Neural cell (in vitro differentiated cells): ENCODE measurements around the gene SLC31A1. TPM values are rescaled to one million over a fixed set of nuclear protein-coding genes. Genes with fewer than 3 reads are reported as not detected.
"Not testable (repeated sequence)": the region's sequence is repeated elsewhere in the genome, so short reads cannot be mapped to it uniquely, and the experiment has no call there.

Source experiments
- H2AFZ ChIP-seq: fragments of 200-600, 300-800 bp; sonication (generic), shearing (Covaris generic); 2 replicates; pipeline ENCODE4 v1.6.0; 2014; ENCODE audit warnings: low read depth, mild to moderate bottlenecking, antibody characterized with exemption, low read length, moderate library complexity
- H3F3A ChIP-seq: fragments of 200-600 bp; shearing (Covaris generic); 2 replicates; pipeline ENCODE4 v1.6.1; 2016; ENCODE audit warnings: mild to moderate bottlenecking, moderate library complexity, mixed read lengths, antibody characterized with exemption, low read length; ENCODE audit not compliant: insufficient read depth, poor library complexity, severe bottlenecking
- H3K27ac ChIP-seq: fragments of 200-600, 300-800 bp; sonication (generic), shearing (Covaris generic); 2 replicates; pipeline ENCODE4 v1.5.1; 2014; ENCODE audit warnings: mild to moderate bottlenecking, low read length, moderate library complexity
- H3K27me3 ChIP-seq: fragments of 300-800, 200-600 bp; sonication (generic), shearing (Covaris generic); 2 replicates; pipeline ENCODE4 v1.6.0; 2014; ENCODE audit warnings: mild to moderate bottlenecking, low read depth, low read length, moderate library complexity; ENCODE audit not compliant: insufficient read depth
- H3K36me3 ChIP-seq: fragments of 300-800, 200-600 bp; sonication (generic), shearing (Covaris generic); 2 replicates; pipeline ENCODE4 v1.5.1; 2014; ENCODE audit warnings: mild to moderate bottlenecking, antibody characterized with exemption, low read length, moderate library complexity; ENCODE audit not compliant: insufficient read depth
- H3K4me2 ChIP-seq: fragments of 300-800, 200-600 bp; sonication (generic), shearing (Covaris generic); 2 replicates; pipeline ENCODE4 v1.6.0; 2014; ENCODE audit warnings: mild to moderate bottlenecking, low read length
- H3K4me3 ChIP-seq: fragments of 300-800, 200-600 bp; sonication (generic), shearing (Covaris generic); 2 replicates; pipeline ENCODE4 v1.5.1; 2014; ENCODE audit warnings: mild to moderate bottlenecking, low read length, moderate library complexity
- H3K79me2 ChIP-seq: fragments of 200-600 bp; shearing (Covaris generic); replicated peaks from 2 replicates; pipeline ENCODE4 v1.6.0; 2014; ENCODE audit warnings: mild to moderate bottlenecking, low read length, moderate library complexity; ENCODE audit not compliant: insufficient read depth
- H3K9ac ChIP-seq: fragments of 300-800, 200-600 bp; sonication (generic), shearing (Covaris generic); 2 replicates; pipeline ENCODE4 v1.6.1; 2016; ENCODE audit warnings: mild to moderate bottlenecking, low read length, mixed read lengths
- H3K9me2 ChIP-seq: fragments of 200-600 bp; shearing (Covaris generic); 2 replicates; pipeline ENCODE4 v1.6.1; 2016; ENCODE audit warnings: mild to moderate bottlenecking, low read length, mixed read lengths; ENCODE audit not compliant: insufficient read depth
- H3K9me3 ChIP-seq: fragments of 200-600, 300-800 bp; sonication (generic), shearing (Covaris generic); 2 replicates; pipeline ENCODE4 v1.6.1; 2016; ENCODE audit warnings: mild to moderate bottlenecking, mixed run types, low read length, moderate library complexity, mixed read lengths
- H4K20me1 ChIP-seq: fragments of 200-600 bp; shearing (Covaris generic); 2 replicates; pipeline ENCODE4 v1.6.1; 2016; ENCODE audit warnings: mild to moderate bottlenecking, mixed run types; ENCODE audit not compliant: insufficient read depth
- CTCF ChIP-seq: fragments of 450-650 bp; IDR thresholded peaks from 2 replicates; pipeline ENCODE4 v1.5.1; 2014; ENCODE audit warnings: antibody characterized with exemption, mild to moderate bottlenecking, moderate library complexity; ENCODE audit not compliant: poor library complexity, severe bottlenecking
- EP300 ChIP-seq: fragments of 450-650 bp; conservative IDR thresholded peaks from 2 replicates; pipeline ENCODE4 v1.6.1; 2014; ENCODE audit warnings: antibody characterized with exemption, mild to moderate bottlenecking, moderate library complexity; ENCODE audit not compliant: poor library complexity, severe bottlenecking
- EZH2 ChIP-seq: fragments of 200-600, 300-800 bp; shearing (Covaris generic), sonication (generic); IDR thresholded peaks from 2 replicates; pipeline ENCODE4 v1.6.1; 2014; ENCODE audit warnings: antibody characterized with exemption, low read length, borderline replicate concordance, mild to moderate bottlenecking; ENCODE audit not compliant: insufficient read depth, poor library complexity, severe bottlenecking
- MXI1 ChIP-seq: fragments of 450-650 bp; conservative IDR thresholded peaks from 2 replicates; pipeline ENCODE4 v1.6.1; 2014; ENCODE audit warnings: antibody characterized with exemption, mild to moderate bottlenecking; ENCODE audit not compliant: poor library complexity, severe bottlenecking
- POLR2AphosphoS5 ChIP-seq: IDR thresholded peaks from 2 replicates; pipeline ENCODE4 v1.6.1; 2012
- RAD21 ChIP-seq: fragments of 450-650 bp; conservative IDR thresholded peaks from 2 replicates; pipeline ENCODE4 v1.6.1; 2014; ENCODE audit warnings: antibody characterized with exemption, mild to moderate bottlenecking, moderate library complexity
- REST ChIP-seq: IDR thresholded peaks from 2 replicates; pipeline ENCODE4 v1.6.1; 2012; ENCODE audit warnings: borderline replicate concordance
- SMC3 ChIP-seq: fragments of 450-650 bp; conservative IDR thresholded peaks from 2 replicates; pipeline ENCODE4 v1.6.1; 2014; ENCODE audit warnings: antibody characterized with exemption, mild to moderate bottlenecking, moderate library complexity; ENCODE audit not compliant: poor library complexity
- TAF1 ChIP-seq: IDR thresholded peaks from 2 replicates; pipeline ENCODE4 v1.6.1; 2012; ENCODE audit warnings: low read depth
- polyA plus RNA-seq: library from polyadenylated mRNA; depleted of rRNA; stranded (reverse); fragments of >200 nt; gene quantifications from 2 replicates; pipeline ENCODE4 v1.2.3, GENCODE V29; 2014

The SLC31A1 gene
- polyA plus RNA-seq, 1 donor from 2014 or later: 7.4 TPM

- Histone ChIP-seq H2AFZ (no peak overlapping the region), H3K79me2 (no peaks in the 10 kb centered on the region), H3F3A (no peaks in the 10 kb centered on the region), H3K36me3 (no peaks in the 10 kb centered on the region), H3K4me3 (no peak overlapping the region), H3K9me2 (no peaks in the 10 kb centered on the region), H3K4me2 (no peak overlapping the region), H3K9ac (no peak overlapping the region), H3K9me3 (no peaks in the 10 kb centered on the region), H4K20me1 (no peaks in the 10 kb centered on the region), H3K27ac (no peak overlapping the region), H3K27me3 (no peaks in the 10 kb centered on the region)
- no peak for TF ChIP-seq REST
- no peak for TF ChIP-seq CTCF
- TF ChIP-seq POLR2AphosphoS5: no peak
- no peak for TF ChIP-seq TAF1
- TF ChIP-seq MXI1: no peak
- TF ChIP-seq RAD21: no peak
- TF ChIP-seq EZH2: no peak
- TF ChIP-seq SMC3: no peak
- no peak for TF ChIP-seq EP300
Observed at GRCh38 chr9:113228130-113228665, 6.9 kb downstream of the SLC31A1 start.

- no peak overlapping the region for H3K9ac ChIP-seq
- H3F3A ChIP-seq: no peaks in the 10 kb centered on the region
- H3K27ac ChIP-seq: no peak overlapping the region
- no peaks in the 10 kb centered on the region for H3K9me2 ChIP-seq
- no peaks in the 10 kb centered on the region for H3K9me3 ChIP-seq
- H3K27me3 ChIP-seq: no peaks in the 10 kb centered on the region
- TF ChIP-seq EZH2 (no peak), EP300 (no peak), MXI1 (no peak), SMC3 (no peak), RAD21 (no peak), REST (no peak), POLR2AphosphoS5 (no peak), TAF1 (no peak), CTCF (no peak)
- H3K4me3 ChIP-seq: no peak overlapping the region
- H3K4me2 ChIP-seq: no peak overlapping the region
- no peak overlapping the region for H2AFZ ChIP-seq
- H3K79me2 ChIP-seq: no peaks in the 10 kb centered on the region
- no peaks in the 10 kb centered on the region for H4K20me1 ChIP-seq
- no peaks in the 10 kb centered on the region for H3K36me3 ChIP-seq
Observed at GRCh38 chr9:113231701-113232100, 10.4 kb downstream of the SLC31A1 start.

GRCh38 chr9:113235701-113236255, 14.4 kb downstream of the SLC31A1 start:
- not testable (repeated sequence) for H3K9me2 ChIP-seq, H4K20me1 ChIP-seq, H2AFZ ChIP-seq, H3K4me3 ChIP-seq, H3F3A ChIP-seq, H3K27me3 ChIP-seq, H3K9me3 ChIP-seq, H3K9ac ChIP-seq, H3K27ac ChIP-seq, H3K4me2 ChIP-seq, H3K79me2 ChIP-seq, H3K36me3 ChIP-seq
